HPDE6-E6E7 (cell line): ENCODE measurements around the gene STK31.
"Not testable (repeated sequence)": the region's sequence is repeated elsewhere in the genome, so short reads cannot be mapped to it uniquely, and the experiment has no call there.

Source experiments
- DNase-seq: peaks from one replicate; pipeline ENCODE4 v3.0.0; 2011; ENCODE audit warnings: missing footprints; ENCODE audit errors: extremely low spot score

STK31 gene

DNA sequence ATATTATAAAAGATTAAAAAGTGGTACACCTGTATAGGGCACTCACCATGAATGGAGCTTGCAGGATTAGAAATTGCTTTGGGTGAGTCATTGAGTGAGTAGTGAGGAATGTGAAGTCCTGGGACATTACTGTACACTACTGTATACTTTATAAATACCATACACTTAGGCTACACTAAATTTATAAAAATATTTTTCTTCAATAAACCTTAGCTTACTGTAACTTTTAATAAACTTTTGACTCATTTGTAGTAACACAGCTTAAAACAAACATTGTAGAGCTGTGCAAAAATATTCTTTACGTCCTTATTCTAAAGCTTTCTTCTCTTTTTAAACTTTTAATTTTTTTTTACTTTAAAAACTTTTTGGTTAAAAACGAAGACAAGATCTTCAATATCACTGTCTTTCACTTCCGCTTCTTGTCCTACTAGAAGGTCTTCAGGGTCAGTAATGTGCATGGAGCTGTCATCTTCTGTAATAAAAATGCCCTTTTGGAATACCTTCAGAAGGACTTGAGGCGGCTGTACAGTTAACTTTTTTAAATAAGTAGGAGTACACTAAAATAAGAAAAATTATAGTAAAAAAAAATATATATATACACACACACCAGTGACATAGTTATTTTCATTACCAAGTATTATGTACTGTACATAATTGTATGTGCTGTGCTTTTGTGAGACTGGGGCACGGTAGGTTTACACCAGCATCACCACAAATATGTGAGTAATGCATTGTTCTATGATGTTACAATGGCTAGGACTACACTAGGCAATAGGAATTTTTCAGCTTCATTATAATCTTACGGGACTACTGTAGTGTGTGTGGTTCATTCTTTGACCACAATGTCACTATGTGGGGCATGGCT, 3.5 kb downstream of the STK31 start:
- DNase-seq: peak; percentile 14

DNA sequence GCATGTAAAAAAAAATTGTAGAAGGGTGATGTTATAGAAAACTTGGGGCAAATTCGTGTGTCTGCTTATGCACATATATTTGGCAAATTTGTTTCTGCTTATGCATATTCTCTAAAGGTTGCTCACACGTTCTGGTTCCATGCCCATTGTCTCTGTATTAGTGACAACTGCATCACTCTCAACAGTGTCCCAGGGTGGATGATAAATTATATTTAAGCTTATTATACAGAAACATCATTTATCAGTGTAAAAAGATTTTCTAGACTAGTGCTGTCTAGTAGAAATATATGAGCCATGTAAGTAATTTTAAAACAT, 4.1 kb downstream of the STK31 start:
- no peak for DNase-seq

- DNase-seq: no peak
Observed at GRCh38 chr7:23714579-23714978, 4.6 kb downstream of the STK31 start.

DNA sequence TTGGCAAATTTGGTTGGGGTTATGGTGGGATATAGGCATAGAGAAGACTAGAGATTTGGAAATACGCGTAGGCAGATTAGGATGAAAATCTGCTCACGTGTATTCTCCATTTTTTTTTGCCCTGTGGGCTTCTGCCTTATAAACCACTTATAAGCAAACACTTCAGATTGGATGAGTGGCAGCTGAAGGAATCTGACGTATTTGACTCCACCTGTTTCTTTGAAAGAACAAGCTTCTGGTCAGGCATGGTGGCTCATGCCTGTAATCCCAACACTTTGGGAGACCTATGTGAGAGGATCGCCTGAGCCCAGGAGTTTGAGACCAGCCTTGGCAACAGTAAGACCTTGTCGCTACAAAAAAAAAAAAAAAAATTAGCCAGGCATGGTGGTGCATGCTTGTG, 5.1 kb downstream of the STK31 start:
- no peak for DNase-seq

DNA sequence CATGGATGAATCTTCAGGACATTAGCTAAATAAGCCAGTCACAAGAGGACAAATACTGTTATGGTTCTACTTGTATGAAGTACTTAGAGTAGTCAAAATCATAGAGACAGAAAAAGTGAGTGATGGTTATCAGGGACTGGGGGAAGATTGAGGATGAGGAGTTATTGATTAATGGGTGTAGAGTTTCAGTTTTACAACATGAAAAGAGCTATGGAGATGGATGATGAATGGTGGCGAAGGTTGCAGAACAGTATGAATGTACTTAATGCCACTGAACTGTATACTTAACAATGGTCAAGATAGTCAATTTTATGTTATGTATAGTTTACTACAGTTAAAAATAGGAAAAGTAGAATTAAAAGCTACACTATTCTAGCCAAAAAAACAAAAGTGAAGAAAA, 7.8 kb downstream of the STK31 start:
- no peak for DNase-seq

DNA sequence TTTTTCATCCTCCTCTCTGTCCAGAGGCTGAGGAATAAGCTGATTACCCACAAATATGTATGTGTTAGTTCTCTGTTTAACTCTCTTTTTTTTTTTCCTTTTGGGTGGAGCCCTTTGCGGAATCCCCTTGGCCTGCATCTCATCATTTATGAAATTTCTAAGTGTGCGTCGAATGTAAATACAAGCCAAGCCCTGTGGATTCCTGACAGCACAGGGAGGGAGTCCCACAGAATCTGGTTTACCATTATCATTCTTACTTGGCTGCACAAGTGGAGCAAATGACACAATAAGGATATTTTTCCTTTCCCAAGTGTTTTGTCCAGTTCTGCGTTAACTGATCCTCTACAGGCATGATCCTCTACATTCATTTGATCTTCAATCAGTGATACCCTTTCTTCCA, 11.4 kb downstream of the STK31 start:
- no peak for DNase-seq

DNA sequence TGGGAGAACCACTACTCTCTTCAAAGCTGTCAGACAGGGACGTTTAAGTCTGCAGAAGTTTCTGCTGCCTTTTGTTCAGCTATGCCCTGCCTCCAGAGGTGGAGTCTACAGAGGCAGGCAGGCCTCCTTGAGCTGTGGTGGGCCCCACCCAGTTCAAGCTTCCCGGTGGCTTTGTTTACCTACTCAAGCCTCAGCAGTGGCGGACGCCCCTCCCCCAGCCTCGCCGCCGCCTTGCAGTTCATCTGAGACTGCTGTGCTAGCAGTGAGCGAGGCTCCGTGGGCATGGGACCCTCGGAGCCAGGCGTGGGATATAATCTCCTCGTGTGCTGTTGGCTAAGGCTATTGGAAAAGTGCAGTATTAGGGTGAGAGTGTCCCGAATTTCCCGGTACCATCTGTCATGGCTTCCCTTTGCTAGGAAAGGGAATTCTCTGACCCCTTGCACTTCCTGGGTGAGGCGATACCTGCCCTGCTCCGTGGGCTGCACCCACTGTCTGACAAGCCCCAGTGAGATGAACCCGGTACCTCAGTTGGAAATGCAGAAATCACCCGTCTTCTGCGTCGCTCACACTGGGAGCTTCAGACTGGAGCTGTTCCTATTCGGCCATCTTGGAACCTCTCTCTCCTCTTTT, 12.7 kb downstream of the STK31 start:
- not testable (repeated sequence) for DNase-seq

DNA sequence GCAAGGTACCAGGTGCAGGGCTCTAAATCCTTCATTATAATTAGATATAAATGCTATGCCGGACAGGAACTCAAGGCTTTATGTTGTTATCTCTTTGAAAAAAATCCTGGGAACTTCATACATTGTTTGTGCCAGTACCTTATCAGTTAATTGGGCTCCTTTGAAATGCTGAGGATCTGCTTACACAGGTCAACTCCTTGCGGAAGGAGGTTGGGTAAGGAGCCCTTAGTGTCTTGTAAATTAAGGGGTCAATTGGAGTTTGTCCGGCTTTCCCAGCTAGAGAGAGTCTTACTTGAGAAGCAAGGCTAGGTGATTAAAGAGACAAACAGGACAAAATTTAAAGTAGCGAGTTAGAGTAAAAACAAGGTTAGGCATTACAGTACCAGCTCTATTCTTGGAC, 14.1 kb downstream of the STK31 start:
- not testable (repeated sequence) for DNase-seq

GRCh38 chr7:23742051-23742450, 32.0 kb downstream of the STK31 start:
- DNase-seq: no peak

- DNase-seq: no peak
Observed at GRCh38 chr7:23743226-23743625, 33.2 kb downstream of the STK31 start.

DNA sequence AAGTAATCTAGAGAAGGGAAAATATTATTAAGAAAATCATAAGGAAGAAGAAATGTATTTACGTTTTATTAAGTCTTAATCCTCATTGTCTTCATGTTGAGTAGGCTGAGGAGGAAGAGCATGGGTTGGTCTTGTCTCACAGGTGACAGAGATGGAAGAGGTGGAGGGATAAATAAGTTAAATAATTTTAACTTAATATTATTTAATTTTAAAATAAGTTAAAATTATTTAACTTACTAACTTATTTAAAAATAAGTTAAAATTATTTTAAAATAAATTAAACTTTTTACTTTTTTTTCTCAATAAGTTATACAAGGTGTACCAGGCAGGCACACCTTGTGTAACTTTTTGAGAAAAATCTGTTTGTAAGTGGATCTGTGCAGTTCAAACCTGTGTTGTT, 36.6 kb downstream of the STK31 start:
- no peak for DNase-seq

- DNase-seq: no peak
Observed at GRCh38 chr7:23751852-23752251, 41.8 kb downstream of the STK31 start.

DNA sequence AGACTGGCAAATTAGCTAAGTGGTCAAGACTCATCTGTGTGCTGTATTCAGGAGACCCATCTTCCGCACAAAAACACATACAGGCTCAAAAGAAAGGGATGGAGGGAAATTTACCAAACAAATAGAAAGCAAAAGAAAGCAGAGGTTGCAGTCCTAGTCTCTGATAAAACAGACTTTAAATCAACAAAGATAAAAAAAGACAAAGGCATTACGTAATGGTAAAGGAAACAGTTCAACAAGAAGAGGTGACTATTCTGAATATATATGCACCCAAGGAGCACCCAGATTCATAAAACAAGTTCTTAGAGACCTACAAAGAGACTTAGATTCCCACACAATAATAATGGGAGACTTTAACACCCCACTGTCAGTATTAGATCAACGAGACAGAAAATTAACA, 48.8 kb downstream of the STK31 start:
- DNase-seq: not testable (repeated sequence)

GRCh38 chr7:23759671-23760391, 49.8 kb downstream of the STK31 start:
- peak; percentile 56 for DNase-seq

- DNase-seq: no peak
Observed at GRCh38 chr7:23765943-23766342, 55.9 kb downstream of the STK31 start.

- DNase-seq: no peak
Observed at GRCh38 chr7:23767514-23767913, 57.5 kb downstream of the STK31 start.

DNA sequence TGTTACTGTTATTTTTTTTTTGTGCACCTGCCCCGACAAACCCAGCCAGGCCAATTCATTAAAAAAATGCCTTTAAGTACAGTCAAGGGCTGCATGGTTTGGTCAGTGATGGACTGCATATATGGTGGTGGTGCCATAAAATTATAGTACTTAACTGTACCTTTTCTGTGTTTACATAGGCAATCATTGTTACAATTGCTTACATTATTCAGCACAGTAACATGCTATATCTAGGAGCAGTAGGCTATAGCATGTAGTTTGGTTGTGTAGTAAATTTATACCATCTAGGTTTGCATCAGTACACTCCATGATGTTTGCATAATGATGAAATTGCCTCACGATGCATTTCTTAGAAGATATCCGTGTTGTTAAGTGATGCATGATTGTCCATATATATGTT, 58.0 kb downstream of the STK31 start:
- DNase-seq: no peak

- not testable (repeated sequence) for DNase-seq
Observed at GRCh38 chr7:23779185-23779800, 69.3 kb downstream of the STK31 start.

GRCh38 chr7:23783115-23783514, 73.1 kb downstream of the STK31 start:
- DNase-seq: no peak

GRCh38 chr7:23787272-23787671, 77.3 kb downstream of the STK31 start:
- DNase-seq: no peak

GRCh38 chr7:23788843-23789242, 78.8 kb downstream of the STK31 start:
- DNase-seq: no peak

DNA sequence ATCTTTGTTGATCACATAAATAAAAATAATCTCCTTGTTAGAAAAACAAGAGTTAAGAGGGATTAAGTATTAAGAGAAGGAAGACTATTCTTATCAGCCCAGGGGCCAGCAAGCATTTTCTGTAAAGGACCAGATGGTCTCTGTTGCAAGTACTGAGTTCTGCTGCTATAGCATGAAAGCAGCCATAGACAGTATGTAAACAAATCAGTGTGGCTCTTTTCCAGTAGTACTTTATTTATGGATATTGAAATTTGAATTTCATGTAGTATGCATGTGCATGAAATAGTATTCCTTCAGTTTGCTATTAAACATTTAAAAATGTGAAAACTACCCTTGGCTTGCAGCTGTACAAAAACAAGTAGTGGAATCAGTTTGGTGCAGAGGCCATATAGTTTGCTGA, 81.7 kb downstream of the STK31 start:
- no peak for DNase-seq
